LHCN-M2 (cell line): ENCODE results near the gene MYCBP2. TPM values are rescaled to one million over a fixed set of nuclear protein-coding genes. Genes with fewer than 3 reads are reported as not detected.
A peak's percentile ranks its signal among the peaks of the same experiment; 100 is the strongest.
"Not testable (repeated sequence)": the region's sequence is repeated elsewhere in the genome, so short reads cannot be mapped to it uniquely, and the experiment has no call there.

ENCODE experiments used
- DNase-seq: peaks from one replicate; pipeline ENCODE4 v3.0.0-alpha.2; 2012; ENCODE audit warnings: low read depth
- total RNA-seq: library from RNA; depleted of rRNA; stranded (reverse); fragments of >200 nt; gene quantifications from 2 replicates; pipeline ENCODE4 v1.2.3, GENCODE V29; 2014

MYCBP2 gene
- total RNA-seq, 1 experiment from 2014 or later, result 50.3 TPM

DNA sequence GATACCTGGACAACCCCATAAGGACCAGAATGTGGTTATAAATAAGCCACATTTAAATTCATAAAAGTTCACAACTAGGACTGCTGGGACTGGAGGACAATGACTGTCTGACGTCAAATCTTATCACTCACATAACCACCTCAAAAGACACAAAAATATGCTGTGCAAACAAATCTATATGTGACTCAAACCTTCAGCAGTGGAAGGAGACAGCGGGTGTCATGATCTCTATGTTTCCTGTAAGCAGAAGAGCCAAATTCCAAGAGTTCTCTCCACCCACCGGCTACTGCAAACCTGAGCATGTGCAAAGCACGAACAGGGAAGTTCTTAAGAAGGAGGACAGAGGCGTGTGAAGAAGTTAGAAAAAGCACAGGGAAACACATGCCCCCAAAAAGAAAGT lies 113.2 kb downstream of the MYCBP2 start:
- no peak for DNase-seq

DNA sequence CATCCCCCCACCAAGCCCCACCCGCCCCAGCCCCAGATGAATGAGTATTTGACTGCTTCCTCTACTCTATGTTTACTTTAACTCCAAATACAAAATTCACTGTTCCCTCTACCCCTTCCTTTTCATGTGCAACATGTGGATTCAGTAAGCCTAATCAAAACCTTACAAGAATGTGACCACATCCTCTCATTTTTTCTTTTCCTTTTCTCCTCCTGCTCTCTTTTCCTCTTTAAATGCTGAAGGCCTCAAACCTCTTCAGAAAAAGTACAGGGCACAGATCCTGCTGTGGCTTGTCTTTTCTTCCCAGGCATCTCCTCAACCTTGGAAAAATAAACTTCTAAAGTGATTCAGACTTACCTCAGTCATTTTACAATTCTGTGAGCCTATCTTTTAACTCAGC lies 119.0 kb downstream of the MYCBP2 start:
- peak; percentile 51 for DNase-seq

DNA sequence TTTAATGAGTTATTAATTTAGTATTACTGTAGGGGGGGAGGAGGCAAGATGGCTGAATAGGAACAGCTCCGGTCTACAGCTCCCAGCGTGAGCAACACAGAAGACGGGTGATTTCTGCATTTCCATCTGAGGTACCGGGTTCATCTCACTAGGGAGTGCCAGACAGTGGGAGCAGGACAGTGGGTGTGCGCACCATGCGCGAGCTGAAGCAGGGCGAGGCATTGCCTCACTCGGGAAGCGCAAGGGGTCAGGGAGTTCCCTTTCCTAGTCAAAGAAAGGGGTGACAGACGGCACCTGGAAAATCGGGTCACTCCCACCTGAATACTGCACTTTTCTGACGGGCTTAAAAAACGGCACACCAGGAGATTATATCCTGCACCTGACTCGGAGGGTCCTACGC lies 127.9 kb downstream of the MYCBP2 start:
- not testable (repeated sequence) for DNase-seq

DNA sequence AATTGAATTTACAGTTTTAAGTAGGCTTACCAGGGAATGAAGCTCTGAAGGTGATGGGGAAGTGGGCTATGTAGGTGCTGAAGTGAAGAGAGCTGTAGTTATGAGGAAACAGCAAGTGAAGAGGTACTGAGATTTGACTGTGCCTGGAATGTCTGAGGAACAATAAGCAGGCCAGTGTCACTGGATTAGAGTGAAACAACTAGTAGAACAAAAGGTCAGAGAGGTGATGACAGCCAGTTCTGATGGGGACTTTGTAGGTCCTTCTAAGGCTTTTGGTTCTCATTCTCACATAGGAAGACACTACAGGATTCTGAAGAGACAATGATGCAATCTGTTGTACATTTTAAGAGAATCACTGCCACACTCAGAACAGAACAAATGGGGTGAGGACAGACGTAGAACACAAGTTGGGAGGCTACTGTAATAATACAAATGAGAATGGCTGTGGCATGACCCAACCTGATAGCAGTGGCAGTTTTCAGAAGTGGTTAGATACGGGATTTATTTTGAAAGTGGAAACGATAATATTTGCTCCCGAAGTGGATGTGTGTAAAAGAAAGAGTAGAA lies 130.8 kb downstream of the MYCBP2 start:
- peak; percentile 3 for DNase-seq

DNA sequence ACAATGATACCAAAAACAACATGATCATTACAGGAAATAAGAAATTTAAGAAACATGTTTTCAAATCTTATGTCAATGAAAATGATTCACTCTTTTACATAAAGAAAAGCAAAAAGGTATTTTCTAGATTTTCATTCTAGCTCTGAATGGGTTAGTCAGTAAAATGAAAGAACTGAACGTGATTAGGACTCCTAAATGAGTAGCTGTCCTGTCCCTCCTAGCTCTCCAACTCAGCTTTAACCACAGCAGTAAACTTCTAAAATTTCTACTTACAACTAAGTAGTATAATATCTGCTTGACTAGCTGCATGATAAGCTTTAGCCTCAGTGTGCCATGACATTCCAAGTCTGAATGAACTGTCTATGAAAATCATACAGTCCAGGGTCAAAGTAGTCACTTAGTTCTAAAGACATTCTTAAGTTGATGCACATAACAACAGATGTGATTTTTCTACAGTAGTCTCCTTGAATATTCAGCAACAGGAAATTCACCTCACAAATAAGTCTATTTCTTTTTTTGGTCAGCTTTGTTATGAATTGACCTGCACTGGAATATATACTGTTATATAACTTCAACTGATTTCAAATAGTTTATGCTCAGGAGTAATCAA lies 136.4 kb downstream of the MYCBP2 start:
- no peak for DNase-seq

DNA sequence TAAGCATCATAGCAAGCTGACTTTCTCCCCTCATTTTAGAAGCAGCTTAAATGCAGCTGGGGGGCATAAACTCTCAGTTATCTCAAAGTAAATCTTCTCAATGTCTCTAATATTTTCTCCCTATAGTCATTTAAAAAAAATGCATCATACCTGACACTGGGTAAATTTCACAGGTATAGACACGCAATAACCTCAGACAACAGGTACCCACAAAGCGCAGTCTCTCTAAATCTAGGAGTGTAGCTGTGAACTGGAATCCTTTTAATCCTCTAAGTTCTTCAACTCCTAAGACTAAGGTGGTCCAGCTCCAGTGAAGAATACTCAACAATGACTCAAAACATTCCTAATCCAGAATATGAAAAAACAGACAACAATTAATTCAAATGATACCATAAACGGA lies 141.2 kb downstream of the MYCBP2 start:
- DNase-seq, result no peak

DNA sequence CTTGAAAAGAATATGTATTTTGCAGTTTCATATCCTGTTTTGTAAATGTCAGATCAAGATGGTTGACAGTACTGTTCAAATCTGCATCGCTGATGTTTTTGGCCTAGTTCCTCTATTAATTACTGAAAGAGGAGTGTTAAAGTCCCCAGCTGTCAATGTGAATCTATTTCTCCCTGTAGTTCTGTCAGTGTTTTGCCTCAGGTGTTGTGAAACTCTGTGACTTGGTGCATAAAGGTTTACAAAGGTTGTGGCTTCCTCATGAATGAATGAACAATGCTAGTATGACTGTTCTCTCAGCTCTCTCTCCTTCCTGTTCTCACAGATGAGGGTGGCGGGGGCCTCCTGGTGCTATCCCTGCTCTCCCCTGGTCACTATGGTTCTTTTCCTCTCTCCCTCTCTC lies 142.4 kb downstream of the MYCBP2 start:
- DNase-seq, result no peak

DNA sequence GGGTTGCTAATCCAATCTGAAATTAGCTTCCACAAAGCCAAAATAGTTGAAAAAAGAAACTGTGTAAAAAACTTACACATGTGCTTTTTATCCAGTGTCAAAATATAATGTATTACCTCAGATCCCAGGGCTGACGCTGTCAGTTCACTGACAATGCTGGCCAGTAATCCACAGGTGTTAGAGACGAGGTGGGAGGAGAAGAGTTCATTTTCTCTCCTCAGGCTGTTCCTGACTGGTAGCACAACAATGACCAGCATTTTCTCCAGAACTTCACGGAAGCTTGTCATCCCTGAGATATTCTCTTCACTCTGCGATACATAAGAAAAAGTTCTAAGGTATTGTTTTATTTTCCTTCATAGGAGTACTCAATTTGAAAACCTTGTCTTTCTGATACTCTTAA lies 146.9 kb downstream of the MYCBP2 start:
- no peak for DNase-seq

DNA sequence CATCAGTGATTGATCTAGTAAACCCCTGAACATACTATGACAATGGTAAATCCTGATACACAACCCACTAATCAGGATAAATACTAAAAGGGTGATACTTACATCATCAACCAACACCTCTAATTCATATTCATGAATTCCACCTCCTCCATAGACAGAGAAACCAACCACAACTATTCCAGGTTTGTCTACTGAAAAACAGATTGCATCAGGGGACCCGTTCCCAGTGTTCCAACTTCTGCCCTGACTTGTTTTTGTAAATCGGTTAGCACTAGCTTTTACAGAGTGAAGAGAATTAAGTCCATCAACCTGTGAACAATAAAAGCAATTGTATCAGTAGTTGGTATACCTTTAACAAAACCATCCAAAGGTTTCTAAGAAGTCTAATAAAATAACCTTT lies 149.2 kb downstream of the MYCBP2 start:
- DNase-seq, result no peak

DNA sequence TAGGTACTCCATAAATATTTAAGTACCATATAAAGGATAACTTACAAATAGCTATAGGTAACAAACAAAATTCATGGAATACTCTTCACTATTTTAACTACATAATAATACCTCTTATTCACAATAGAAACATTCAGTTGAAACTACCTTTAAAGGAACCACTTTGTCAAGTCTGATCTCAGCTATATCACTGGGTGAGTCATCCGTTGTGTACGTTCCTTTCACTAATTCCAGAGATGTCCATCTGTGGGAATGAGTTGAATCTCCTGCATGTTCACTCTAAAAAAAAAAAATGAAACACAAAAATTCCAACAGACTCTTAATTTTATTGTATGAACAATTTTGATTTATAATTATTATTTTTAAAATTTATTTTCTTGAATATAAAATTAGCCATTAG lies 150.5 kb downstream of the MYCBP2 start:
- peak; percentile 12 for DNase-seq

DNA sequence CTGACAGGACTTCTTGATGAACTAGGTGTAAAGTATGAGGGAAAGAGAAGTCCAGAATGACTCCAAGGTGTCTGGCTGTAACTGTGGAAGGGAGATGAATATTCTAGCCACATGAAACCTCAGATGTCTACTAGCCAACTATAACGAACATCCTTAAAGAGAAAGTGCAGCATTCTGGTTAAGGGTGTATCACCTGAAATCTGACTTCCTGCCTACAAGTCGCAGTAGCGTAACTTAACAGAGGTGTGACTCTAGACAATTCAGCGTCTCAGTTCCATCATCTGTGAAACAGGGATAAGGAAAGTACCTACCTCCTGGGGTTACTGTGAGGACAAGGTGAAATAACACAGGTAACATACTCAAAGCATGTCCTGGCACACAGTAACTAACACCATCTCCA lies 154.2 kb downstream of the MYCBP2 start:
- no peak for DNase-seq

DNA sequence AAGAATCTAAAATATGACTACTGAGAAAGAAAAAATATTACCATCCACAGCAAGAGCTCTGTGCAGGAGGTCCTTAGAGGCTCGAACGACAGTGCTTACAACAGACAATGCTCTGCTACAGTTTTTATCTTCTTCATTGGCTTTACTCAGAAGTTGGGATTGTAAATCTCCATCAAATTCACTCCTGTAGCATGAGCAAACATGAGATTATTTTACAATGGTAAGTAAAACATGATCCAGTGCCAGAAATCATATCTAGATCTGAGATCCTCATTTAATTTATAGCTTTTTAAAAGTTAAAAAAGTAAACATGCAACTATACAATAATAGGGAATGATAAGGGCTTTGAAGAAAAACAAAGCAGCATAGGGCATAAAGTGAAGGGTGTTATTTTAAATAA lies 155.4 kb downstream of the MYCBP2 start:
- DNase-seq, result no peak

DNA sequence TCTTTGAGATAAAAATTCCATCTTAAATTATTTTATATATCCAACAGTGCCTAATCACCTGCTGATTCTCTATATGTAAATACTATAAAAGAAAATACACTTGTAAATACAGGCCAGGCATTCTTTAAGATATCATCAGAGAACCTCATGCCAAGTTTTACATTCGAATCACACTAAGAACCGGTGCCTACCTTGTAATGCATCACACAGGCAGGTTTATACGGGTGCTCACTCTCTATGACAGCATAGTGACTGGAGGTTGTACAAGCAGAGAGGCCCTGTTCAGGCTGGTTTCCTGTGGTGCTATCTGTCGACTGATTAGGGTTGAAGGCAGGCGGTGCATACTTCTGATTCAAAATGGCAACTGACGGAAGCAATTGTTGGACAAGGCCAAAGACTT lies 158.7 kb downstream of the MYCBP2 start:
- DNase-seq, result no peak

DNA sequence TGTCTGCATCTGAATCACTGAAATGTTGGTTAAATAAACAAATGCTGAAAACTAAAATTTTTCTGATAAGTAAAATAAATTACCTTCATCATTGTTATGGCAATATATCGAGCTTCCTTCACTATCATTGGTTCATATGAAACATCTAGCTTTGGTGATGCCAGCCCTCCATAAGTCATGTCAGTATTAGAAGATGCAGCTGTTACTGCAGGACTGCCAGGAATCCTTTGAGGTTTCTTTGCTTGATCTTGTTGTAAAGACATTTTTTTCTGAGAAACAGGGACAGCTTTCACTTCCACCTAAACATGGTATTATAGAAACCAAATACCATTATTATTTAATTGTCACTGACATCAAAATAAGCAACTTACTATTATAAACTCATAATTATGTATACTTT lies 176.2 kb downstream of the MYCBP2 start:
- peak; percentile 70 for DNase-seq

DNA sequence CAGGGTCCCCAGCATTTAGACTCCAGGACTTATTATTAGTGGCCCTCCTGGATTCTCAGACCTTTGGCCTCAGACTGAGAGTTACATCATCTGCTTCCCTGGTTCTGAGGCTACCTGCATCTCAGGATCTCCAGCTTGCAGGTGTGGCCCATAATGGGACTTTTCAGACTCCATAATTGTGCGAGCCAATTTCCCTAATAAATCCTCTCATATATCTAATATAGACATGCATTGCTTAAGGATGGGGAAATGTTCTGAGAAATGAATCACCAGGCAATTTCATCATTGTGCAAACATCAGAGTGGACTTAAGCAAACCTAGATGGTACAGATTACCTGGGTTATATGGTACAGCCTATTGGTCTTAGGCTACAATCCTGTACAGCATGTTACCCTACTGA lies 183.5 kb downstream of the MYCBP2 start:
- peak; percentile 3 for DNase-seq

DNA sequence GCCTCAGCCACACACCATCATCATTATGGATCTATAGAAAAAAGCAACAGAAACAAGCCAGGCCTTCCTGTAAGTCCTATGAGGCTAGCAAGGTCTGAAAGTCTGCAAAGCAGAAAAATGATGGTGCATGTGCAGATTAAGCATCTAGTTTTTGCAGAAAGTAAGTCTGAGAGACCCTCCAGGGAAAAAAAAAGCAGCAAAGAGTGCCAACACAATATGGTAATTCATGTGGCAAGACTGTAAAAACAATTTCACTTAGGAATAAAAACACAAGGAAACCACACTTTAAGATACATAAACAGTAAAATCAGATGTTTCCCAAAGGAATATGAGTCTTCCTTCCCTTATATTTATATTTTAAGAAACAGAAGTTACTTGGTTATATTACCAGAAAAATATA lies 187.6 kb downstream of the MYCBP2 start:
- peak; percentile 11 for DNase-seq

DNA sequence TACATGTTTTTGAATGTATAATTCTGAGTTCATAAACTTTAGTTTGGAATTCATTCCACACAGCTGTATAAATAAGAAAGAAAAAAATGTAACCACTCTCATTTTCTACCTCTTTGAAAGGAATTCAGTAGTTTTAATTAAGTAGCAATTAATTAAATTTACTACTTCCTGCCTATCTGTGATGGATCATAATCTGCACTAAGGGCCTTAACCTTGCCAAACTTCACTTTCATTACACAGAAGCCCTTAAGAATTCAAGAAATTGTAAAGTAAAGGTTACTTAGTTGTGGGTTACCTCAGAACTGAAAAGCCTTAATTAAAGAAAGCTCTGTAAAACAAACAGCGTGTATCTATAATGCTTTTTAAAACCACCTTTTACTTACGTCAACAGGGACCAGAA lies 188.1 kb downstream of the MYCBP2 start:
- no peak for DNase-seq

DNA sequence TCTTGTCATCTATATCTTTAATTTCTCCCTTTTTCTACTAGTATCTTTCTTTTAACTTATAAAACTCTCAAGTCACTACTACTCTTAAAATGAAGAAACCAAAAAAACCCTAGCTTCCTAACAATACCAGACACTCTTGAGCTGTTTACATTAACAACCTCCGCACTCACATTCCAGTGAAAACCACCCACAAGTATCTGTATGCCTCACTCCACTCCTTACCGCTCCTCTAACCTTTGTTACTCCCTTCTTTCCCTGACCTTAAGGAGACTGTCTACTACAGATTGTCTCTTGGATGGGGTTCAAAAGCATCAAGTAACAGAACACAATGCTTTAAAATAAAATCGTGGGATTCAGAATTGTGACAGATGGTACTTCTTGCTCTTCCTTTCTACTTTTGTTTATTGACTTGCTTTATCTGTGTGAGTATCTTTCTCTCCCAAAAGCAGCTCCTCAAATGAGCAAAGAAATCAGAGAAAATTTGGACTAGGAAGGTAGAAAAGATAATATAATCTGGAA lies 189.9 kb downstream of the MYCBP2 start:
- peak; percentile 45 for DNase-seq

DNA sequence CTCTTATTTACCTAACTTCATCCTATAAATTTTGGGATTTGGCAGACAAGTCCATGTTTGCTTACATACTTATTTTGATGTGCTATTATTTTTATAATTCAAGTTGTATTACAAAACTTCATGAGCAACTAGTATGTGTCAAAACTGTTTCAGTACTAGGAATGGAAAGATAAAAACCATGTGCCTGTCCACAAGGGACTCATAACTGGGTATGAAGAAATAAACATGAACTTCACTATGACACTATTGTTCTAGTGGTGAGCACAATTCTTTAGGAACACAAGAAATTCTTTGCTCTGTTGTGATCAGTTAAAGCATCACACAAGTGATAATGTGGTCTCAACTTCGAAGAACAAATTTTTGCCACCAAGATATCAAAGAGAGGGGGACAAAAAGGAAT lies 202.5 kb downstream of the MYCBP2 start:
- DNase-seq, result peak; percentile 35

DNA sequence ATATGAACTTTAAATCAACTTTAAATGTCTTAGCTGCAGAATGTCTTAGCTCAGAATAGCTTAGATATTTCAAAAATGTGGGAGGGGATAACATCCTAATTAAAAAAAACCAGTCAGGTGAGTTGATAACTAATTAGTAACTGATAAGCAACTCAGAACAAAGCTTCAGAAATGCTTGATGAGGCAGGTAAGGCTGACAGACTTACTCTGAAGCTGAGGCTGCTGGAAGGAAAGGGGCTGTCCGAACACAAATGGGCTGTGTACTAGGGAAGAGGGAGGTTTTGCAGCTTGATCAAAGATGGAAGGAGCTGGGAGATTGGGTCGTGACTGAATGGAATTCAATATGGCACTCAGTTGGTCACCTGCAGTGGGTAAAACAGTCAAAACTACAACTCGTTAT lies 208.8 kb downstream of the MYCBP2 start:
- no peak for DNase-seq

DNA sequence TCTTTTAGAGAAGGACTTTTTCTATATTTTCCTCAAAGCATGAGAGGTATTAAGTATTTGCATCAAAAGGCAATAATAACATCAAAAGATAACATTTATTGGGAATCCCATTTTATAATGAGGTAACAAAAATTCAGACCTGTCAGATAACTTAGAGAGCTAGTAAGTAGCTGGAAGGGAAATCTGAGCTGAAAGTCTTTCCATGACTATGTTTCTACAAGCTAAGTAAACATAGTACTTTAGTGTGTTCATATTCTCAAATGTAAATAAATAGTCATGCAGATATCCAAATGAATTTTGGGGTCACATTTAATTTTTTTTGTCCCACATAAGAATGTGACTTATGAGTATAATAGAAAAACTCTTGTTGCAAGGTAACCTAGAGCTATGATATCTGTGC lies 212.6 kb downstream of the MYCBP2 start:
- DNase-seq, result no peak

DNA sequence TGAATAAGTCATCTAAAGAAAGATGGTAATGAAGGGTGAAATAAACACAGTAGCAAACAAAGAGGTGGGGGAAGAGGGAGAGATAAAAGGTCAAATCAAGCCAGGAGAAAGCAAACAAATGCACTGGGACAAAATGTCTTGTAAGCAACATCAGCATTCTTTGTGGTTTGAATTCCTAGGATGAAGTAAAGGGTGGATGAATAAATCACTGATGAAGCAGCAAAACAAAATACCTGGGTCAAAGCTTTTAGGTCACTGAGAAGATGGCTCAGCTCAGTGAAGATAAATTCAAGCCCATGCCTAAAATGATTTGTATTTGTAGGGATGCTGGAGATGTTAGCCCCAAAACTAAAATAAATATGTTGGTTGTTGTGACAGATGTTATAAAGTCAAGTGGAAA lies 213.4 kb downstream of the MYCBP2 start:
- peak; percentile 35 for DNase-seq

DNA sequence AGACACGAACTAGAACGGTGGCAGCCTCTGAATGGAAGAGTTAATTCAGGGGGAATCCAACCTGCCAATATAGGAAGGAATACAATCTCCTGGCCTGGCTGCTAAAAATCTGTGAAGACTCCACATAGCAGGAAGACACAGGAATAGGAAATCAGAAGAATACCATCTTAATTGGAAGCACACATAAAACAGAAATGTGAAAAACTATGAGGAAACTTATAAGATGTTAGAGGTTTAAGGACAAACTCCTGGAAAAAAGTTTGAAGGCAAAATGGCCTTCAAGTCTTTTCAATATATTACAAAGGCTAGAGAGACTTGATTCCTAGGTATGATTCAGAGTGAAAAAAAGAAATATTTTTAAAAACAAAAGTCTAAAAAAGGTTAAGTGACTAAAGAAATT lies 221.8 kb downstream of the MYCBP2 start:
- DNase-seq, result no peak

DNA sequence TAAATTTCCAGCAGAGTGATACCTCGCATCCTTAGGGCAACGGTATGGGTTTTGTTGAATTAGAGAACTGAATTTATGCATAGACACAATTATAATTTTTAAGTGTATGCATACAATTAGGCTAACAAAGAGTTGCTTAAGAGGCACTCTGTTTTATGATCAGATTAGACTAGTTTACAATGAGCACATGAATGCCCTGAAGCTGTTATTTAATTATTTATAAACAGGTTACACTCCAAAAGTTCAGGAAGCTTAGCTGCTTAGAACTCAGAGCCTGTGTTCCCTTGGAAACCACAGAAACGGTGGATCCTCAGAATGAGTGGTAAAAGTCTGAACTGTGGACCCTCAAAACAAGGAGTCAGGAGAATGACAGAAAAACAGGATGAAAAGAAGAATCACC lies 227.5 kb downstream of the MYCBP2 start:
- DNase-seq, result no peak
